HepG2 (cell line): Measurements from ENCODE around the gene ATP8B2. TPM values are rescaled to one million over a fixed set of nuclear protein-coding genes. Genes with fewer than 3 reads are reported as not detected.

Experiments
- CBX5 ChIP-seq: sonication (generic); formaldehyde crosslinking; IDR thresholded peaks from 2 replicates; pipeline ENCODE4 v1.4.0; 2020; ENCODE audit warnings: missing genetic modification reagents, borderline replicate concordance
- GATAD2A ChIP-seq: IDR thresholded peaks from 2 replicates; pipeline ENCODE4 v1.6.1; 2016
- KDM2A ChIP-seq: sonication (generic); formaldehyde crosslinking; IDR thresholded peaks from 2 replicates; pipeline ENCODE4 v1.4.0; 2020; ENCODE audit warnings: low read depth, missing genetic modification reagents, borderline replicate concordance
- PHF8 ChIP-seq: sonication (generic); formaldehyde crosslinking; IDR thresholded peaks from 2 replicates; pipeline ENCODE4 v1.5.0; 2020; ENCODE audit warnings: missing genetic modification reagents
- SMC3 ChIP-seq: IDR thresholded peaks from 2 replicates; pipeline ENCODE4 v1.6.1; 2011; ENCODE audit warnings: low read length, improper control_type of control experiment
- SOX13 ChIP-seq, 3 experiments: fragments of 450-650 bp in 1 of 3; sonication (generic) in 1 of 3; formaldehyde crosslinking in 1 of 3; IDR thresholded peaks in 2 of 3; conservative IDR thresholded peaks in 1 of 3; 2 replicates each; pipeline versions ENCODE4 v1.5.0 to v1.6.1; 2016 to 2020; ENCODE audit warnings: antibody characterized with exemption in 1 of 3, mild to moderate bottlenecking in 1 of 3, missing compliant biosample characterization in 1 of 3, missing genetic modification reagents in 1 of 3, moderate library complexity in 1 of 3
- SP2 ChIP-seq: sonication (generic); formaldehyde crosslinking; IDR thresholded peaks from 2 replicates; pipeline ENCODE4 v1.5.1; 2020; ENCODE audit warnings: mild to moderate bottlenecking, missing genetic modification reagents
- UBTF ChIP-seq: sonication (generic); formaldehyde crosslinking; IDR thresholded peaks from 2 replicates; pipeline ENCODE4 v1.4.0; 2020; ENCODE audit warnings: mild to moderate bottlenecking, missing genetic modification reagents
- XRCC5 ChIP-seq: fragments of 200-400 bp; formaldehyde crosslinking; optimal IDR thresholded peaks from 2 replicates; pipeline ENCODE3; 2017; ENCODE audit warnings: mild to moderate bottlenecking, low read length
- ZBTB33 ChIP-seq: sonication (generic); formaldehyde crosslinking; IDR thresholded peaks from 2 replicates; pipeline ENCODE4 v1.4.0; 2020; ENCODE audit warnings: missing genetic modification reagents
- ZBTB38 ChIP-seq: sonication (generic); formaldehyde crosslinking; IDR thresholded peaks from 2 replicates; pipeline ENCODE4 v1.5.1; 2020; ENCODE audit warnings: mild to moderate bottlenecking, missing genetic modification reagents
- ZBTB7B ChIP-seq: sonication (generic); formaldehyde crosslinking; IDR thresholded peaks from 2 replicates; pipeline ENCODE4 v1.4.0; 2020; ENCODE audit warnings: missing genetic modification reagents
- ZFP37 ChIP-seq: sonication (generic); formaldehyde crosslinking; IDR thresholded peaks from 2 replicates; pipeline ENCODE4 v1.4.0; 2020; ENCODE audit warnings: missing genetic modification reagents, borderline replicate concordance
- ZNF562 ChIP-seq: sonication (generic); formaldehyde crosslinking; IDR thresholded peaks from 2 replicates; pipeline ENCODE4 v1.8.0; 2022; ENCODE audit warnings: missing genetic modification reagents, borderline replicate concordance
- polyA plus RNA-seq, 8 experiments: library from polyadenylated mRNA; depleted of rRNA in 3 of 8; stranded (reverse) in 7 of 8; unstranded in 1 of 8; fragments of >200 nt; fragmentation: Illumina TruSeq in 4 of 8; extraction: Trizol in 4 of 8; gene quantifications; 2 replicates each; pipeline versions ENCODE4 v1.2.1 to v1.2.3, GENCODE V29; 2011 to 2016; ENCODE audit warnings: low read depth in 4 of 8, missing spikeins in 1 of 8, mixed read lengths in 1 of 8; ENCODE audit not compliant: insufficient read depth in 1 of 8
- total RNA-seq, 5 experiments: library from RNA; depleted of rRNA; stranded (reverse); fragments of >200 nt; fragmentation: Illumina TruSeq; extraction: Trizol; gene quantifications; 2 replicates each; pipeline ENCODE4 v1.2.3, GENCODE V29; 2016; ENCODE audit warnings: low read depth in 1 of 5
- TF ChIP-seq, protein P1 (sequence below): sonication (generic); formaldehyde crosslinking; conservative IDR thresholded peaks from 2 replicates; pipeline ENCODE4 v1.4.0; 2020; ENCODE audit warnings: missing genetic modification reagents
- TF ChIP-seq, protein P2 (sequence below): sonication (generic); formaldehyde crosslinking; IDR thresholded peaks from 2 replicates; pipeline ENCODE4 v1.4.0; 2020; ENCODE audit warnings: mild to moderate bottlenecking, missing genetic modification reagents, borderline replicate concordance

Gene ATP8B2
- total and polyA plus RNA-seq, 2 of the 13 experiments (the other 11 are each of a cell fraction or from before 2014, with no cell fraction given), result 20.4 to 39.3 TPM

- TF ChIP-seq ZNF562 (CRISPR knock-in tag) (no peak), XRCC5 (peak; percentile 95), SP2 (no peak), ZBTB33 (CRISPR knock-in tag) (peak; percentile 84), UBTF (CRISPR knock-in tag) (peak; percentile 24; the same call in 1 of the 2 replicates), ZBTB7B (CRISPR knock-in tag) (peak; percentile 92), KDM2A (CRISPR knock-in tag) (peak; percentile 55; the same call in 1 of the 2 replicates), SMC3 (peak; percentile 60), ZFP37 (CRISPR knock-in tag) (0 out of 2 replicates have a peak, but pooled peaks have one; percentile 37), GATAD2A (CRISPR knock-in tag) (peak; percentile 71), SOX13 (IDR thresholded peaks at IDR 0.05) (no peak), SOX13 (CRISPR knock-in tag; conservative IDR thresholded peaks at IDR 0.05 in 1 of 2, IDR thresholded peaks at IDR 0.05 in 1 of 2) (0 out of 4 replicates have a peak, but pooled peaks of 1 of the 2 experiments have one; percentile 27), CBX5 (0 out of 2 replicates have a peak, but pooled peaks have one; percentile 20), PHF8 (CRISPR knock-in tag) (peak; percentile 23; the same call in 1 of the 2 replicates), ZBTB38 (CRISPR knock-in tag) (peak; percentile 44; the same call in 1 of the 2 replicates)
- TF ChIP-seq, protein P1, sequence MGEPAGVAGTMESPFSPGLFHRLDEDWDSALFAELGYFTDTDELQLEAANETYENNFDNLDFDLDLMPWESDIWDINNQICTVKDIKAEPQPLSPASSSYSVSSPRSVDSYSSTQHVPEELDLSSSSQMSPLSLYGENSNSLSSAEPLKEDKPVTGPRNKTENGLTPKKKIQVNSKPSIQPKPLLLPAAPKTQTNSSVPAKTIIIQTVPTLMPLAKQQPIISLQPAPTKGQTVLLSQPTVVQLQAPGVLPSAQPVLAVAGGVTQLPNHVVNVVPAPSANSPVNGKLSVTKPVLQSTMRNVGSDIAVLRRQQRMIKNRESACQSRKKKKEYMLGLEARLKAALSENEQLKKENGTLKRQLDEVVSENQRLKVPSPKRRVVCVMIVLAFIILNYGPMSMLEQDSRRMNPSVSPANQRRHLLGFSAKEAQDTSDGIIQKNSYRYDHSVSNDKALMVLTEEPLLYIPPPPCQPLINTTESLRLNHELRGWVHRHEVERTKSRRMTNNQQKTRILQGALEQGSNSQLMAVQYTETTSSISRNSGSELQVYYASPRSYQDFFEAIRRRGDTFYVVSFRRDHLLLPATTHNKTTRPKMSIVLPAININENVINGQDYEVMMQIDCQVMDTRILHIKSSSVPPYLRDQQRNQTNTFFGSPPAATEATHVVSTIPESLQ (CRISPR knock-in tag), result 0 out of 2 replicates have a peak, but pooled peaks have one; percentile 33
- TF ChIP-seq, protein P2, sequence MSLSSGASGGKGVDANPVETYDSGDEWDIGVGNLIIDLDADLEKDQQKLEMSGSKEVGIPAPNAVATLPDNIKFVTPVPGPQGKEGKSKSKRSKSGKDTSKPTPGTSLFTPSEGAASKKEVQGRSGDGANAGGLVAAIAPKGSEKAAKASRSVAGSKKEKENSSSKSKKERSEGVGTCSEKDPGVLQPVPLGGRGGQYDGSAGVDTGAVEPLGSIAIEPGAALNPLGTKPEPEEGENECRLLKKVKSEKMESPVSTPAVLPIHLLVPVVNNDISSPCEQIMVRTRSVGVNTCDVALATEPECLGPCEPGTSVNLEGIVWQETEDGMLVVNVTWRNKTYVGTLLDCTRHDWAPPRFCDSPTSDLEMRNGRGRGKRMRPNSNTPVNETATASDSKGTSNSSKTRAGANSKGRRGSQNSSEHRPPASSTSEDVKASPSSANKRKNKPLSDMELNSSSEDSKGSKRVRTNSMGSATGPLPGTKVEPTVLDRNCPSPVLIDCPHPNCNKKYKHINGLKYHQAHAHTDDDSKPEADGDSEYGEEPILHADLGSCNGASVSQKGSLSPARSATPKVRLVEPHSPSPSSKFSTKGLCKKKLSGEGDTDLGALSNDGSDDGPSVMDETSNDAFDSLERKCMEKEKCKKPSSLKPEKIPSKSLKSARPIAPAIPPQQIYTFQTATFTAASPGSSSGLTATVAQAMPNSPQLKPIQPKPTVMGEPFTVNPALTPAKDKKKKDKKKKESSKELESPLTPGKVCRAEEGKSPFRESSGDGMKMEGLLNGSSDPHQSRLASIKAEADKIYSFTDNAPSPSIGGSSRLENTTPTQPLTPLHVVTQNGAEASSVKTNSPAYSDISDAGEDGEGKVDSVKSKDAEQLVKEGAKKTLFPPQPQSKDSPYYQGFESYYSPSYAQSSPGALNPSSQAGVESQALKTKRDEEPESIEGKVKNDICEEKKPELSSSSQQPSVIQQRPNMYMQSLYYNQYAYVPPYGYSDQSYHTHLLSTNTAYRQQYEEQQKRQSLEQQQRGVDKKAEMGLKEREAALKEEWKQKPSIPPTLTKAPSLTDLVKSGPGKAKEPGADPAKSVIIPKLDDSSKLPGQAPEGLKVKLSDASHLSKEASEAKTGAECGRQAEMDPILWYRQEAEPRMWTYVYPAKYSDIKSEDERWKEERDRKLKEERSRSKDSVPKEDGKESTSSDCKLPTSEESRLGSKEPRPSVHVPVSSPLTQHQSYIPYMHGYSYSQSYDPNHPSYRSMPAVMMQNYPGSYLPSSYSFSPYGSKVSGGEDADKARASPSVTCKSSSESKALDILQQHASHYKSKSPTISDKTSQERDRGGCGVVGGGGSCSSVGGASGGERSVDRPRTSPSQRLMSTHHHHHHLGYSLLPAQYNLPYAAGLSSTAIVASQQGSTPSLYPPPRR, result no peak
Observed at GRCh38 chr1:154324669-154325582, at the start of gene ATP8B2 (continued).
